GM19324 (cell line): Measurements from ENCODE around the gene CDSN.
"Not testable (repeated sequence)": the region's sequence is repeated elsewhere in the genome, so short reads cannot be mapped to it uniquely, and the experiment has no call there.

ENCODE experiments used
- ATAC-seq: cut with Tn5 transposase; IDR thresholded peaks from one replicate; pipeline ENCODE4 v1.9.1; 2021; ENCODE audit warnings: mild to moderate bottlenecking, moderate library complexity; ENCODE audit not compliant: unreplicated experiment, low FRiP score

CDSN gene

GRCh38 chr6:31120151-31120915, at the start of gene CDSN:
TSS of gene CDSN (minus strand) at chr6:31120446. CDS start at chr6:31120419, 27 bp downstream.
- no peak for ATAC-seq

GRCh38 chr6:31169123-31169857, 49.0 kb upstream of the CDSN start:
- no peak for ATAC-seq

GRCh38 chr6:31168606-31169005, 48.4 kb upstream of the CDSN start:
- no peak for ATAC-seq

- ATAC-seq = no peak
Measured at GRCh38 chr6:31165986-31166385, 45.7 kb upstream of the CDSN start.

GRCh38 chr6:31165064-31165832, 45.0 kb upstream of the CDSN start:
- peak; percentile 61 for ATAC-seq

GRCh38 chr6:31164475-31165063, 44.3 kb upstream of the CDSN start:
- not testable (repeated sequence) for ATAC-seq

- ATAC-seq = no peak
Measured at GRCh38 chr6:31163922-31164321, 43.7 kb upstream of the CDSN start.

- ATAC-seq = no peak
Measured at GRCh38 chr6:31162463-31163165, 42.4 kb upstream of the CDSN start.

GRCh38 chr6:31161216-31162126, 41.2 kb upstream of the CDSN start:
- no peak for ATAC-seq

GRCh38 chr6:31158863-31159855, 38.9 kb upstream of the CDSN start:
- no peak for ATAC-seq

- ATAC-seq = peak; percentile 88
Measured at GRCh38 chr6:31158140-31158862, 38.1 kb upstream of the CDSN start, which contains the start of gene TCF19. TSS of gene TCF19 (plus strand) at chr6:31158589. CDS start at chr6:31159470, 881 bp downstream.

- no peak for ATAC-seq
Measured at GRCh38 chr6:31157513-31158139, 37.4 kb upstream of the CDSN start, which contains the start of gene CCHCR1. TSS of gene CCHCR1 (minus strand) at chr6:31157802. CDS start at chr6:31157600, 202 bp downstream.

- no peak for ATAC-seq
Measured at GRCh38 chr6:31156641-31157040, 36.4 kb upstream of the CDSN start.

GRCh38 chr6:31154436-31154835, 34.2 kb upstream of the CDSN start:
- ATAC-seq = no peak

GRCh38 chr6:31152781-31153180, 32.5 kb upstream of the CDSN start:
- ATAC-seq = no peak

GRCh38 chr6:31149827-31150447, 29.7 kb upstream of the CDSN start:
- no peak for ATAC-seq
